Urothelium cell line (cell line): Measurements from ENCODE around the gene KDM8.
A peak's percentile ranks its signal among the peaks of the same experiment; 100 is the strongest.

ENCODE experiments used
- DNase-seq: peaks from one replicate; pipeline ENCODE4 v3.0.0; 2011; ENCODE audit warnings: low spot score, mixed read lengths
- FAIRE-seq: peaks from 2 replicates; lab custom pipeline; 2011; peaks lifted over from hg19 to GRCh38; lab: Jason Lieb, UNC

Gene KDM8

DNA sequence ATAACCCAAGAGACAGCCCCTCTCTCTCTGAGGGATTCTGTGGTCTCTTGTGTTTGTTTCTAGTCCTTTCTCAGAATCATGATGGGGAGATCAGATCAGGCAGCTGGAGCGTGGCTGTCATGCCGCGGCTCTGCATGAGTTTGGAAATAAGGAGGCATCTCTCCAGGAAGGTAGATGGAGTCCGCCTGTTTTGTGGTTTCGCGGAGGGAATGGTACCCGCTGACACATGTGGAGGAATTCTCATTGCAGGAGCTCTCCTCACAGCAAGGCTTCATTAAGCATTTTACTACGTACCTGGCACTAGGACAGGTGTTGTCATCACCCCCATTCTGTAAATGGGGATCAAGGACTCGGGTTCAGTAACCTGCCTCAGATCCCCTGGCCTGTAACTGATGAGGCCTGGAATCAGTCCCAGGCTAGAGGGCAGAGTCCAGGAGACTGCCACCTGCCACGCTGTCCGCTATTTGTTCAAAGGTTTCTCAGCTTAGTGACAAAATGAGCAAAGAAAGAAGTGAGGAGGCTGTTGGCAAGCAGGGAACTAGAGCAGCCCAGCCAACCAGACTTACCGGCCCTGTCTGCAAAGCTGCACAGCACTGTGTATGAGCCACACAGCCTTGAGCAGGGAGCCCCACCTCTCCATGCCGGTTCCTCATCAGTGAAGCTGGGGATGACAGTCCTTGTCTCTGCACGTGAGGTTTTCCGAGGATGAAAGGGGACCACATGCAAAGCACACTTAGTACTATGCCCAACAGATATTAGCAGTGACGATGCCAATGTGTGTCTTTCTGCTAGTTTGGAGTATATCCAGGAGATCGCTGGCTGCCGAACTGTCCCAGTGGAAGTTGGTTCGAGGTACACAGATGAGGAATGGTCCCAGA is 11.0 kb downstream of the KDM8 start:
- FAIRE-seq = no peak

DNA sequence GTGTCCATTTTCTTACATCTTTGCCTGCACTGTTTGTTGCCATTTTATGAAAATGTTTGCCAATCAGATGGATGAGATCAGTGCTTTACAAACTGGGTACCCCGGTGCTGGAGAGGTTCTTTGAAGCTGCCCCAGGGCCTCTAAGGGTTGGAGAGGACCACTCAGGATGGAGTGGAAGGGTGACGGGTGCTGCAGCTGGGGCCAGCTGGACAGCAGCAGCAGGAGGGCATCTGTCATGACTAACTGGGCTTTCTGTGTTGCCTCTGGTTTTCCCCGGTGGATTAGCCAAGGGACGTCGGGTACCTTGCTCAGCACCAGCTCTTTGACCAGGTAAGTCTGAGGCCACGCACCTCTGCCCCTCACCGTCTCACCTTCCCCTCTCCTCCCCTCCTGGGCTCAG is 12.3 kb downstream of the KDM8 start:
- no peak for FAIRE-seq
- no peak for DNase-seq

More for the DNA sequence above, 11.0 kb downstream of the KDM8 start:
- DNase-seq = no peak

- FAIRE-seq (no peak), DNase-seq (no peak)
These were observed 13.1 kb downstream of the KDM8 start for GRCh38 chr16:27216297-27216885.

DNA sequence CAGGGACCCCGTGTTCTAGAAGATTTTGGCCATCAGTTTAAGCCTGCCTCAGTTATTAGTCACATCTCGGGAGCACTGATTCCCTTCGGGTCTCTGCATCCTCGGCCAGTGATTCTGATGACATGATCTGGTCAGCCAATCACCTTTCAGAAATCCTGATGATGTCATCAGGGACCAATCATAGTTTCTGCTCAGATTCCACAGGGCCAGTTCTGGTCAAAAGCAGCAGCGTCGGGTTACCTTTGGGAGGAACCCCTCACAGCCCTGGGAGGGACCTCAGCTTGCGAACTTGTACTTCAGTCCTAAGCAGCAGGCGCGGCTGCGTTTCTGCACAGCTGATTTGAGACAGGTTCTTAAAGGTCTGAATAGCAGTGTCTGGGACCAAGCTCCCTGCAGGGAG is 13.9 kb downstream of the KDM8 start:
- FAIRE-seq (no peak), DNase-seq (peak; percentile 12)

DNA sequence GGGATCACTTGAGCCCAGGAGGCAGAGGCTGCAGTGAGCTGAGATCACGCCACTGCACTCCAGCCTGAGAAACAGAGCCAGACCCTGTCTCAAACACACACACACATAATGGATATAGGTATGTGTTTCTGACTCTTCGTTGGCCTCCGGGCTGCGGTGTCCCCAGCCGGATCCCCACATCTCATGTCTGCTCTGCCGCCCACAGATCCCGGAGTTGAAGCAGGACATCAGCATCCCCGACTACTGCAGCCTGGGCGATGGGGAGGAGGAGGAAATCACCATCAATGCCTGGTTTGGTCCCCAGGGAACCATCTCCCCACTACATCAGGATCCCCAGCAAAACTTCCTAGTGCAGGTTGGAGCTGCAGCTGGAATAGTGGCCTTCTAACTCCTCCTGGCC is 15.4 kb downstream of the KDM8 start:
- DNase-seq (no peak), FAIRE-seq (no peak)

DNA sequence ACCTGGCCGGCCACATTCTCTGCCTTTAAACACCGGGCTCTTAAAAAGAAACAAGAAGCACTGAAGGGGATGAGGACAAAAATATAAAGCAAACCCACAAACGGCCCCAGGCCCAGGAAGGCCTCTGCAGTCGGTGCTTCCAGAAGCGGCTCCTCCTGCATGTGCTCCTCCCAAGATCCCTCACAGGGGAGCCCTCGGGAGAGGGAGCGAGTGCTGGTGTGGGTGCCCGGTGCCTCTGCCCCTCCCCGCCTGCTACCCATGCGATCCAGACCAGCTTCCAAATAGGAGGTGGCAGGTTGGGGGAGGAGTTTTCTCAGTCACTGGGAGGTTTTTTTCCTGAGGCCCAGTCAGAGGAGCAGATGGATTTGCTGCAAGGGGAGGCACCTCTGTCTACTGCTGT is 15.8 kb downstream of the KDM8 start:
- FAIRE-seq (no peak), DNase-seq (no peak)

DNA sequence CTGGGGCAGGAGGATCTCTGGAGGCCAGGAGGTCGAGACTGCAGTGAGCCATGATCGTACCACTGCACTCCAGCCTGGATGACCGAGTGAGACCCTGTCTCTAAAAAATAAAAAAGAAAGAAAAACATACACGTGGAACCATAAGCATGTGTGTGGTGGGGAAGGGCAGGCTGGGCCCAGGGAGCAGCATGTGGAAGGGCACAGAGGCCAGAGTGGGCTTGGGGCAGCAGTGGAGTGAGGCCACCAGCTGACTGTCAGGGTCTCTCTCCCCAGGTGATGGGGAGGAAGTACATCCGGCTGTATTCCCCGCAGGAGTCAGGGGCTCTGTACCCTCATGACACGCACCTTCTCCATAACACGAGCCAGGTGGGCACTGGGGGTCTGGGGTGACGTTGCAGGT is 16.8 kb downstream of the KDM8 start:
- FAIRE-seq (no peak), DNase-seq (no peak)

DNA sequence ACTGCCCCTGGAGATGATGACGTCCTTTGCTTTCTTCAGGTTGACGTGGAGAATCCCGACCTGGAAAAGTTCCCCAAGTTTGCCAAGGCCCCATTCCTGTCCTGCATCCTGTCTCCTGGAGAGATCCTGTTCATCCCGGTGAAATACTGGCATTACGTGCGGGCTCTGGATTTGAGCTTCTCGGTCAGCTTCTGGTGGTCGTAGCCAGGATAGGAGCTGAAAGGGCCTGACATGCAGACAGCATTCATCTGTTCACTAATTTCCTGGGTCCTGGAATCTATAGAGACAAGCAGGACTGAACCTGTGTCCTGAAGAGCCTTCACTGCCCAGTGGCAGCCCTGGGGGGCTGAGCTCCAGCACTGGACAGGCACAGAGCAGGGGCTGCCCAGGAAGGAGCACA is 17.2 kb downstream of the KDM8 start:
- DNase-seq = no peak
- no peak for FAIRE-seq

GRCh38 chr16:27220991-27221390 is 17.7 kb downstream of the KDM8 start:
- FAIRE-seq = no peak
- no peak for DNase-seq

- no peak for DNase-seq
- no peak for FAIRE-seq
These were observed 18.4 kb downstream of the KDM8 start for GRCh38 chr16:27221576-27222248.

- DNase-seq (no peak), FAIRE-seq (no peak)
These were observed 19.2 kb downstream of the KDM8 start for GRCh38 chr16:27222249-27223225.

DNA sequence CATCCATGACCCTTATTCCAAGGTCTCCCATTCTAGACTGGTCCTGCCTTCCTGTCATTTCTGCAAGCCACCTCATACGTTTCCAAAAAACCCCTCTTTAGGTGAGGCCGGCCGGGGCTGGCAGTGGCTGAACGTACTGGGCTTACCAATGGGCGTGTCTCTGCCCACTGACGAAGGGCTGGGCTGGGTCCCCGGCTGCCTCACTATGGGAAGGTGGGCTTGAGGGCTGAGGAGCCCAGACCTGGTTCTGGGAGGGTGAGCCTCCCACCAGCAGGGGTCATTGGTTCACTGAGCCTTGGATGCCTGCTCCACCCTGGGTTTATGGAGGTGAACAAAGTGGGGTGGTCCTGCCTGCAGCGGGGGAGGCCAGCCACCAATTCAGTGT is 19.9 kb downstream of the KDM8 start:
- DNase-seq (no peak), FAIRE-seq (no peak)

- FAIRE-seq (no peak), DNase-seq (no peak)
These were observed 20.4 kb downstream of the KDM8 start for GRCh38 chr16:27223701-27224100.

DNA sequence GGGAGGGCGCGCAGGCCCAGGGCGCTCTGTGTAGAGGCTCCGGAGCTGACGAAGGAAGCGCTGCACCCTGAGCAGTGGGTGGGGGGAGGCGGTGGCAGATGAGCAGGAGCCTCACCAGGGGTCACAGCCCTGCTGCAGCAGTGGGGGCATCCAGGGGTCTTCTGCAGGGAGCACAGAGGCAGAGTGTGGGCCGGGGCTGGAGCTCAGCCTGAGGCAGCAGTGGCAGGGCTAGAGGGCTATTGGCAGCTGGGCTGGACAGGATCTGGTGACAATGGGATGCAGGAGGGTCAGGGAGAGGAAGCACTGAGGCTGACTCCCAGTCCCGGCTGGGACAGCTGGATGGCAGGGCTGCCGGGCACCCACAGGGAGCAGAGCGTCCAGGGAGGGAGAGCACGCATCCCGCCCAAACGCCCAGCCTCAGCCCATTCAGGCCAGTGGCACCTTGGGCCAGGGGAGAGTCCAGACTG is 21.0 kb downstream of the KDM8 start:
- FAIRE-seq (no peak), DNase-seq (no peak)

- DNase-seq (no peak), FAIRE-seq (no peak)
These were observed 21.5 kb downstream of the KDM8 start for GRCh38 chr16:27224741-27225300.

- FAIRE-seq = no peak
- DNase-seq = no peak
These were observed 22.4 kb downstream of the KDM8 start for GRCh38 chr16:27225536-27226360.

DNA sequence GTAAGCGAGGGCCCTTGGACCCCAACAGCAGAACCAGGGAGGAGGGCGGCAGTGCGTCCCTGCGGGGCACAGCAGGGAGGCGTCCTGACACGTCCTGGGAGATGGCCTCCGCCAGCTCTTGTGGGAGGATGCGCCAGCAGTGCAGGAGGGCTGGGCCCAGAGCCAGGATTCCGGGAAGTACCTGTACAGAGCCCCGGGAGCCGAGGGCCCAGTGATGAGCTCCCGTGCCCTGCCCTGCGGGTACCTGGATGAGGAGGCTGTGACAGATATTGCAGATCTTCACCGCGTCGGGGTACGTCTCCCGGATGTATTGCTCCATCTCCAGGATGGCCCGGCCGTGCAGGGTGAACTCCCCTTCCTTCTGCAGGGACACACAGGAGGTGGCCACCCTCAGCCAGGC is 23.1 kb downstream of the KDM8 start:
- FAIRE-seq (no peak), DNase-seq (no peak)

GRCh38 chr16:27226976-27227705 is 23.8 kb downstream of the KDM8 start:
- FAIRE-seq (no peak), DNase-seq (no peak)

- FAIRE-seq = no peak
These were observed 24.7 kb downstream of the KDM8 start for GRCh38 chr16:27228045-27228444.

More at GRCh38 chr16:27228045-27228444, 24.7 kb downstream of the KDM8 start:
- no peak for DNase-seq
